GM18951 (cell line): ENCODE data around the gene ACACB.
"Not testable (repeated sequence)": the region's sequence is repeated elsewhere in the genome, so short reads cannot be mapped to it uniquely, and the experiment has no call there.

Experiments used
- POLR2A ChIP-seq: IDR thresholded peaks from 4 replicates; pipeline ENCODE4 v1.6.1; 2011; ENCODE audit warnings: mild to moderate bottlenecking; ENCODE audit not compliant: insufficient read length, insufficient read depth; ENCODE audit errors: extremely low read depth
- in situ Hi-C: fragments of 300-500 bp; cut with MboI; formaldehyde crosslinking; loops from one replicate; pipeline ENCODE4 v1.12.0; 2022; ENCODE audit warnings: low sequenced_read_pairs, mixed read lengths, inconsistent platforms; ENCODE audit not compliant: unreplicated experiment

The ACACB gene

DNA sequence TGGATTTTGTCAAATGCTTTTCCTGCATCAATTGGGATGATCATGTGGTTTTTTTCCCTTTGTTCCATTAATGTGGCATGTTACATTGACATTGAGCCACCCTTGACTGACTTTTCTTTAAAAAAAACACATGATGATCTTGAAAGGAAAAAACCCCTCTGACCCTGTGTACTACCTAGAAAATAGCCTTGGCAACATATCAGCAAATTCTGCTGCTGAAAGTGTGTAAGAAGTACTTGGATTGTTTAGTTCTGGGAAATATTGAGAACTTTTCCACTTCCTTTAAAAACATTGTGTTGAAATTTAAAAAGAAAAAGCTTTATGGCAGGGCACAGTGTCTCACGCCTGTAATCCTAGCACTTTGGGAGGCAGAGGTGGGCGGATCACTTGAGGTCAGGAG is 20.7 kb downstream of the ACACB start:
- in situ Hi-C loops, result no loop called here

GRCh38 chr12:109139360-109139759 is 23.0 kb downstream of the ACACB start:
- no peak for TF ChIP-seq POLR2A
- in situ Hi-C loops, result no loop called here

More for the DNA sequence above, 20.7 kb downstream of the ACACB start:
- TF ChIP-seq POLR2A, result no peak

- TF ChIP-seq POLR2A, result no peak
- in situ Hi-C loops, result no loop called here
Measured at GRCh38 chr12:109139791-109140190, 23.4 kb downstream of the ACACB start.

GRCh38 chr12:109140560-109140959 is 24.2 kb downstream of the ACACB start:
- TF ChIP-seq POLR2A, result no peak
- in situ Hi-C loops, result no loop called here

DNA sequence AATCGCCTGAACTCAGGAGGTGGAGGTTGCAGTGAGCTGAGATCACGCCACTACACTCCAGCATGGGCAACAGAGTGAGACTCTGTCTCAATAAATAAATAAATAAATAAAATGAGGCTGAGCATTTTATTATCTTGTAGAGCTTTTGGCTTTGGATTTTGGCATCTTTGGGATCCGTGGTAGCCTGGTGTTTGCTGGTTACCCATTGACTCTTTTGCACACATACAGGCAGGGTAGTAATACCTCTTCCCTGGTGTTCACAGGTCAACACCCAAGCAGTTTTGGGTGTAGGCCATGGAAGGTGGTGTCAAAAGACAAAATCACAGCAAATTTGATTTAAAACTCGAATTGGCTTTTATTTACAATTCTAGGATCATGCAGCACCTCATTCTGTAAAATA is 27.8 kb downstream of the ACACB start:
- in situ Hi-C loops, result no loop called here
- no peak for TF ChIP-seq POLR2A

DNA sequence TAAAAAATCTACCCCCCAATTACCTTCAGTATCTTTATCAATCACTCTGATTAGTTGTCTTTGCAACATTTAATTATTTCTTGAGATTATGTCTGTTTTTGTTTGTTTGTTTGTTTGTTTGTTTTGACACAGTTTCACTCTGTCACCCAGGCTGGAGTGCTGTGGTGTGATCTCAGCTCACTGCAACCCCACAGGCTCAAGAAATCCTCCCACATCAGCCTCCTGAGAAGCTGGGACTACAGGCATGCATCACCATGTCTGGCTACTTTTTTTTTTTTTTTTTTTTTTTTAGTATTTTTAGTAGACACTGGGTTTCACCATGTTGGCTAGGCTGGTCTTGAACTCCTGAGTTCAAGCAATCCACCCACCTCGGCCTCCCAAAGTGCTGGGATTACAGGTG is 30.7 kb downstream of the ACACB start:
- in situ Hi-C loops, result not testable (repeated sequence)

DNA sequence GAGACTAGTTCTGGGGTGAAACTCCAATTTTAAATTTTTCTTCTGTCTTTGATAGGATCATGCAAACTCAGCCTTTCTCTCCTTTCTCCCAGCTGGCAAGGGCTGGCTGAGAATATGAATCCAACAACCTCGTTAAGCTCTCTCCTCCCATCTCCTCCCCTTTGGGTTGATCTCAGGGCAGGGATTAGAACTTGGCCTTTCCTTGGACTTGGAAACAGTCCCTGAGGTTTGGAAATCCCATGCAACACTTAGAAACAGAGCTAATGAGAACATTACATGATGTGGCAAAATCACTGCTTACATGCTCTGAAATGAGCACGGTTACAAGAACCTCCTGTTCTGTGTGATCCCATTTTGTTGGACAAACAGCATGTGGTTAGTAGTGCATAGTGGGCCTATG is 31.6 kb downstream of the ACACB start:
- in situ Hi-C loops, result no loop called here
- TF ChIP-seq POLR2A, result no peak

GRCh38 chr12:109150124-109150640 is 33.8 kb downstream of the ACACB start:
- no peak for TF ChIP-seq POLR2A
- in situ Hi-C loops, result no loop called here

GRCh38 chr12:109151457-109151856 is 35.1 kb downstream of the ACACB start:
- in situ Hi-C loops, result no loop called here
- no peak for TF ChIP-seq POLR2A

GRCh38 chr12:109153821-109154441 is 37.5 kb downstream of the ACACB start:
- TF ChIP-seq POLR2A, result no peak
- in situ Hi-C loops, result no loop called here

- in situ Hi-C loops, result no loop called here
- no peak for TF ChIP-seq POLR2A
Measured at GRCh38 chr12:109154451-109155438, 38.4 kb downstream of the ACACB start.

GRCh38 chr12:109156036-109156435 is 39.6 kb downstream of the ACACB start:
- TF ChIP-seq POLR2A, result no peak
- in situ Hi-C loops, result no loop called here

DNA sequence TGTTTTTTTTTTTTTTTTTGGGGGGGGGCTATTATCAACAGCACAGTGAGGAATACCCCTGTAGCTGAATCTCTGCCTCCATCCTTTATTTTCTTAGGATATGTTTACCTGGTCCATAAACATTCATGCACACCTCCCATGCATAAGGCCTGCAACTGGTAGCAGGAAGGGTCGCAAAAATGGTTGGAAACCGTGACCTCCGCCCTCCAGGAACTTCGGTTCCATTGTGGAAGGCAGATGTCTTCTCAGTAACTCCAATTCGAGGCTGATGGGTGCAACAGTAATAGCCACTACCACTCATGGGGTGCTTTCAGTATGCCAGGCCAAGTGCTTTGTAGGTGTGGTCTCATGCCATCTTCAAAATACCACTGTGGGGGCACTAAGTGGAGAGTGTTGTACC is 40.2 kb downstream of the ACACB start:
- no peak for TF ChIP-seq POLR2A
- in situ Hi-C loops, result no loop called here

- in situ Hi-C loops, result no loop called here
- TF ChIP-seq POLR2A, result no peak
Measured at GRCh38 chr12:109157986-109158385, 41.6 kb downstream of the ACACB start.

DNA sequence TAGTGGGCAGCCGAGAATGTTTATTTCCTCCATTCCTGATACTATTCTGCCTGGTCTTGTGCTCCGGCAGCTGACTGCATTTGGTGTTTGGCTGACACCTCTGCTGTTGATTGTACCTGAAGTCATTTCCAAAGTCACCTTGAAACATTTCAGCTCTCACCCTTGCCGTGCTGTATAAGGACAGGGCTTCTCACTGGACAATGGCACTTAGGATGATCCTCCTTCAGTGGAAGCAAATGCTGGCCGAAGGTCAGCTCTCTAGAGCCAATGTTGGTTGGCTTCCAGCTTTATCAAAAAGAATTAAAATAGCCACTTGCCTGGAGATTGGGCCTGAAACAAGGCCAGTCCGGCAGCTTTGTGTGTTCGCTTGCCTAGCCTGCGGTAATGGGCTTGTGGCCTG is 44.0 kb downstream of the ACACB start:
- in situ Hi-C loops, result no loop called here
- no peak for TF ChIP-seq POLR2A
